H1 (cell line): ENCODE results near the gene RNF157. TPM values are rescaled to one million over a fixed set of nuclear protein-coding genes. Genes with fewer than 3 reads are reported as not detected.

Experiments used
- CTCF ChIA-PET: fragments of 300-600 bp; sonication (Branson Sonifier 250); formaldehyde crosslinking; loops from one replicate; lab custom pipeline; 2021; ENCODE audit not compliant: partially characterized antibody; lab: Charles Lee
- POLR2A ChIA-PET: fragments of 300-600 bp; sonication (Branson Sonifier 250); formaldehyde crosslinking; loops from one replicate; lab custom pipeline; 2021; ENCODE audit warnings: inconsistent platforms; ENCODE audit not compliant: partially characterized antibody; lab: Charles Lee
- DNase-seq, 2 experiments: peaks; one replicate each; pipeline versions ENCODE4 v3.0.0 to v3.0.0-alpha.2; 2010 to 2022; ENCODE audit warnings: low spot score in 2 of 2, low read depth in 1 of 2, mixed read lengths in 1 of 2
- FAIRE-seq: peaks from 2 replicates; lab custom pipeline; 2011; peaks lifted over from hg19 to GRCh38; lab: Jason Lieb, UNC
- H2AFZ ChIP-seq: 2 replicates; pipeline ENCODE4 v1.8.1; 2012; ENCODE audit warnings: low read length, inconsistent platforms
- H2AK5ac ChIP-seq: 2 replicates; pipeline ENCODE4 v1.6.1; 2013; ENCODE audit warnings: low read depth, low read length
- H2BK120ac ChIP-seq: replicated peaks from 2 replicates; pipeline ENCODE3; 2013; ENCODE audit warnings: low read depth, low read length, inconsistent platforms
- H2BK12ac ChIP-seq: 2 replicates; pipeline ENCODE4 v1.6.1; 2013; ENCODE audit warnings: low read depth, low read length
- H2BK15ac ChIP-seq: 2 replicates; pipeline ENCODE4 v1.6.1; 2013; ENCODE audit warnings: low read length
- H2BK20ac ChIP-seq: 2 replicates; pipeline ENCODE4 v1.6.1; 2013; ENCODE audit warnings: low read length
- H2BK5ac ChIP-seq: 2 replicates; pipeline ENCODE4 v1.6.1; 2013; ENCODE audit warnings: low read depth, low read length
- H3K14ac ChIP-seq: 2 replicates; pipeline ENCODE4 v1.6.1; 2013; ENCODE audit warnings: inconsistent platforms; ENCODE audit not compliant: insufficient read length
- H3K18ac ChIP-seq: 2 replicates; pipeline ENCODE4 v1.6.1; 2013; ENCODE audit warnings: low read length; ENCODE audit errors: extremely low read depth
- H3K23ac ChIP-seq: 2 replicates; pipeline ENCODE4 v1.6.1; 2013; ENCODE audit warnings: inconsistent platforms; ENCODE audit not compliant: insufficient read length
- H3K23me2 ChIP-seq: 2 replicates; pipeline ENCODE4 v1.6.1; 2013; ENCODE audit warnings: low read depth, low read length
- H3K27ac ChIP-seq: 2 replicates; pipeline ENCODE4 v1.6.1; 2011; ENCODE audit warnings: low read depth, low read length, inconsistent platforms
- H3K27me3 ChIP-seq, 4 experiments: replicated peaks in 1 of 4; 1 replicate in 1 of 4; 2 replicates in 3 of 4; pipeline versions ENCODE4 v1.6.1 to v1.8.1; 2011 to 2013; ENCODE audit warnings: low read length in 3 of 4, mild to moderate bottlenecking in 3 of 4, inconsistent platforms in 2 of 4, mixed read lengths in 2 of 4, moderate library complexity in 1 of 4; ENCODE audit not compliant: control insufficient read depth in 3 of 4, insufficient read depth in 3 of 4; ENCODE audit errors: extremely low read depth in 1 of 4
- H3K36me3 ChIP-seq, 4 experiments: 2 replicates each; pipeline versions ENCODE4 v1.6.1 to v1.8.1; 2011 to 2013; ENCODE audit warnings: mild to moderate bottlenecking in 4 of 4, low read length in 3 of 4, moderate library complexity in 2 of 4, control low read depth in 1 of 4, inconsistent platforms in 1 of 4; ENCODE audit not compliant: insufficient read depth in 4 of 4, control insufficient read depth in 2 of 4
- H3K4ac ChIP-seq: replicated peaks from 2 replicates; pipeline ENCODE3; 2013; ENCODE audit warnings: low read length, low read depth, mixed read lengths, inconsistent platforms; ENCODE audit not compliant: insufficient read length
- H3K4me1 ChIP-seq, 4 experiments: replicated peaks in 1 of 4; 1 replicate in 1 of 4; 2 replicates in 3 of 4; pipeline versions ENCODE4 v1.6.1 to v1.8.1; 2011 to 2013; ENCODE audit warnings: low read length in 3 of 4, inconsistent platforms in 2 of 4, mixed read lengths in 1 of 4; ENCODE audit not compliant: insufficient read depth in 4 of 4, control insufficient read depth in 3 of 4
- H3K4me2 ChIP-seq, 2 experiments: 2 replicates each; pipeline versions ENCODE4 v1.6.1 to v1.8.1; 2011 to 2013; ENCODE audit warnings: low read depth in 2 of 2, low read length in 2 of 2, control low read depth in 1 of 2, inconsistent platforms in 1 of 2, mild to moderate bottlenecking in 1 of 2; ENCODE audit not compliant: insufficient read depth in 1 of 2
- H3K4me3 ChIP-seq, 4 experiments: fragments of 200-600, 300-600 bp in 1 of 4; sonication (generic), shearing (Covaris generic), sonication (Bioruptor Twin) in 1 of 4; 2 replicates each; pipeline versions ENCODE4 v1.5.1 to v1.8.1; 2011 to 2016; ENCODE audit warnings: low read length in 4 of 4, low read depth in 3 of 4, control low read depth in 2 of 4, inconsistent platforms in 2 of 4, mild to moderate bottlenecking in 2 of 4, mixed read lengths in 1 of 4, moderate library complexity in 1 of 4; ENCODE audit not compliant: insufficient read depth in 2 of 4; ENCODE audit errors: extremely low read depth in 1 of 4
- H3K56ac ChIP-seq: replicated peaks from 2 replicates; pipeline ENCODE3; 2013; ENCODE audit warnings: low read depth, mild to moderate bottlenecking, mixed read lengths, low read length, inconsistent platforms; ENCODE audit not compliant: insufficient read length
- H3K79me1 ChIP-seq: 2 replicates; pipeline ENCODE4 v1.6.1; 2013; ENCODE audit warnings: low read depth, low read length, control low read depth
- H3K79me2 ChIP-seq, 2 experiments: 2 replicates each; pipeline versions ENCODE4 v1.6.1 to v1.8.1; 2012 to 2013; ENCODE audit warnings: low read length in 2 of 2, mild to moderate bottlenecking in 2 of 2, inconsistent platforms in 1 of 2; ENCODE audit not compliant: insufficient read depth in 2 of 2, control insufficient read depth in 1 of 2
- H3K9ac ChIP-seq, 4 experiments: replicated peaks in 1 of 4; 1 replicate in 1 of 4; 2 replicates in 3 of 4; pipeline versions ENCODE4 v1.6.1 to v1.8.1; 2011 to 2013; ENCODE audit warnings: low read depth in 3 of 4, low read length in 3 of 4, control low read depth in 2 of 4, mild to moderate bottlenecking in 2 of 4, moderate library complexity in 2 of 4, inconsistent platforms in 1 of 4; ENCODE audit errors: extremely low read depth in 1 of 4
- H3K9me3 ChIP-seq, 2 experiments: 2 replicates each; pipeline versions ENCODE4 v1.6.1 to v1.8.1; 2012 to 2013; ENCODE audit warnings: mild to moderate bottlenecking in 2 of 2, moderate library complexity in 2 of 2, control low read depth in 1 of 2, inconsistent platforms in 1 of 2, low read depth in 1 of 2, low read length in 1 of 2, mixed read lengths in 1 of 2; ENCODE audit not compliant: insufficient read depth in 2 of 2
- H4K20me1 ChIP-seq, 2 experiments: replicated peaks in 1 of 2; 2 replicates each; pipeline versions ENCODE3 to v1.8.1; 2011 to 2013; ENCODE audit warnings: inconsistent platforms in 2 of 2, low read length in 2 of 2, mild to moderate bottlenecking in 1 of 2; ENCODE audit not compliant: insufficient read depth in 2 of 2, control insufficient read depth in 1 of 2
- H4K5ac ChIP-seq: 2 replicates; pipeline ENCODE4 v1.6.1; 2013; ENCODE audit warnings: low read length, low read depth, mixed read lengths, inconsistent platforms; ENCODE audit not compliant: insufficient read length
- H4K8ac ChIP-seq: 2 replicates; pipeline ENCODE4 v1.8.0; 2013; ENCODE audit warnings: mild to moderate bottlenecking, moderate library complexity, low read length, inconsistent platforms; ENCODE audit not compliant: insufficient read depth; ENCODE audit errors: extremely low read depth
- H4K91ac ChIP-seq: replicated peaks from 2 replicates; pipeline ENCODE3; 2013; ENCODE audit warnings: low read length, mixed read lengths, inconsistent platforms; ENCODE audit not compliant: insufficient read length
- ATF3 ChIP-seq: IDR thresholded peaks from 2 replicates; pipeline ENCODE4 v1.6.1; 2011; ENCODE audit warnings: low read depth, mild to moderate bottlenecking, low read length; ENCODE audit not compliant: insufficient read depth
- CBX8 ChIP-seq: fragments of 300-800, 300-1000 bp; sonication (generic); IDR thresholded peaks from 2 replicates; pipeline ENCODE4 v1.7.1; 2016; ENCODE audit warnings: low read depth, low read length, borderline replicate concordance
- E2F6 ChIP-seq: IDR thresholded peaks from 2 replicates; pipeline ENCODE4 v1.6.1; 2012; ENCODE audit warnings: inconsistent platforms
- EGR1 ChIP-seq: IDR thresholded peaks from 2 replicates; pipeline ENCODE4 v1.6.1; 2011; ENCODE audit warnings: low read depth, low read length, borderline replicate concordance
- NANOG ChIP-seq: IDR thresholded peaks from 2 replicates; pipeline ENCODE4 v1.6.1; 2011; ENCODE audit warnings: low read length, low read depth, mild to moderate bottlenecking, inconsistent platforms; ENCODE audit not compliant: insufficient read depth, poor library complexity, severe bottlenecking
- PHF8 ChIP-seq: fragments of 200-600 bp; sonication (generic); conservative IDR thresholded peaks from 2 replicates; pipeline ENCODE4 v1.7.1; 2012; ENCODE audit warnings: low read depth, mild to moderate bottlenecking, inconsistent platforms, low read length, moderate library complexity
- SAP30 ChIP-seq: fragments of 300-600 bp; sonication (generic); IDR thresholded peaks from 2 replicates; pipeline ENCODE4 v1.7.1; 2012; ENCODE audit warnings: low read length, moderate library complexity, mild to moderate bottlenecking, inconsistent platforms; ENCODE audit not compliant: insufficient read depth, insufficient replicate concordance
- TCF12 ChIP-seq: IDR thresholded peaks from 2 replicates; pipeline ENCODE4 v1.6.1; 2011; ENCODE audit warnings: low read depth, mild to moderate bottlenecking, low read length
- WGBS, 2 experiments: shearing (Covaris generic) in 1 of 2; methylation state at CpG; one replicate each; pipeline versions ENCODE4 v1.1.6 to v1.1.7; 2013 to 2015; ENCODE audit warnings: low lambda C conversion rate in 2 of 2, mixed read lengths in 2 of 2, inconsistent platforms in 1 of 2, low coverage in 1 of 2, missing lambda C conversion rate in 1 of 2; ENCODE audit not compliant: insufficient replicate concordance in 2 of 2, insufficient coverage in 1 of 2, insufficient read length in 1 of 2; ENCODE audit errors: extremely low coverage in 1 of 2, missing lambda C conversion rate in 1 of 2; 5-methylcytosine and 5-hydroxymethylcytosine counted together
- polyA plus RNA-seq, 7 experiments: library from polyadenylated mRNA; depleted of rRNA in 3 of 7; stranded (reverse) in 5 of 7; unstranded in 2 of 7; fragments of >200 nt in 5 of 7; fragments of 200-250 nt in 2 of 7; gene quantifications; 1 replicate in 5 of 7; 2 replicates in 1 of 7; 4 replicates in 1 of 7; pipeline versions ENCODE4 v1.2.1 to v1.2.3, GENCODE V29; 2011 to 2013; ENCODE audit warnings: missing spikeins in 2 of 7, mixed read lengths in 2 of 7
- total RNA-seq: library from RNA; stranded (reverse); fragmentation: NEBNext Ultra II Directional; extraction: Animal tissue kit (Norgen Biotek cat#: 25700); gene quantifications from 2 replicates; pipeline ENCODE4 v1.2.1, GENCODE V29; 2021

RNF157 gene
- total and polyA plus RNA-seq, 2 of the 8 experiments (the other 6 are each of a cell fraction or from before 2014, with no cell fraction given) = 13.4 to 16.7 TPM

- no peak overlapping the region for H2BK12ac ChIP-seq
- no peak overlapping the region; the same call in 1 of the 2 replicates for H2BK5ac ChIP-seq
- WGBS, 2 experiments = 77% methylated on average over 9 of the region's 9 CpGs; no CpG with 5 or more reads in 1 of the 2 experiments
- H3K4me3 ChIP-seq = no peak overlapping the region
- no peak overlapping the region for H2BK20ac ChIP-seq
- H2AK5ac ChIP-seq = no peak overlapping the region
- no peak overlapping the region for H3K18ac ChIP-seq
- peaks cover 3 to 13% of the 10 kb centered on the region in 2 experiments; a peak in 3 of 4 replicates for H3K79me2 ChIP-seq
- FAIRE-seq (no peak), DNase-seq (no peak)
- H4K91ac ChIP-seq = peak overlapping the region; percentile 19
- H4K8ac ChIP-seq = peak overlapping the region; percentile 60; the same call in 1 of the 2 replicates
- no peaks in the 10 kb centered on the region for H4K20me1 ChIP-seq
- H3K56ac ChIP-seq = no peak overlapping the region
- no peaks in the 10 kb centered on the region for H3K9me3 ChIP-seq
- H3K27me3 ChIP-seq = no peaks in the 10 kb centered on the region; a peak in 1 of 7 replicates
- no peak overlapping the region for H2BK15ac ChIP-seq
- no peak overlapping the region for H3K27ac ChIP-seq
- no peak overlapping the region for H3K9ac ChIP-seq
- H3K14ac ChIP-seq = no peak overlapping the region
- no peak overlapping the region for H2BK120ac ChIP-seq
- H3K4ac ChIP-seq = no peak overlapping the region
- CTCF ChIA-PET = interaction anchor here (0.7 to 6.2 kb wide), 11 partner anchors 9 to 186 kb away, joined by 3 to 49 read pairs (median 4); no protein-coding TSS in a partner anchor
- H3K4me1 ChIP-seq = peaks cover 0 to 7% (median 4%) of the 10 kb centered on the region in 4 experiments; a peak in 6 of 7 replicates
- H3K36me3 ChIP-seq = no peaks in the 10 kb centered on the region
- H2AFZ ChIP-seq = no peak overlapping the region
- no peak overlapping the region for H4K5ac ChIP-seq
- TF ChIP-seq NANOG (no peak), E2F6 (no peak), ATF3 (no peak), CBX8 (no peak), PHF8 (no peak), EGR1 (no peak), SAP30 (no peak), TCF12 (no peak)
- POLR2A ChIA-PET = interaction anchor here (0.9 to 2.1 kb wide), 4 partner anchors 8 to 160 kb away, joined by 3 to 5 read pairs (median 3); no protein-coding TSS in a partner anchor
- H3K79me1 ChIP-seq = peaks cover 2% of the 10 kb centered on the region; the same call in 1 of the 2 replicates
- no peak overlapping the region for H3K4me2 ChIP-seq
- no peak overlapping the region for H3K23ac ChIP-seq
- no peaks in the 10 kb centered on the region for H3K23me2 ChIP-seq
These were observed 22.5 kb upstream of the RNF157 start for GRCh38 chr17:76262732-76263344.
